OCI-LY1 (cell line): ENCODE measurements around the gene FAF1.

Experiments
- EZH2 ChIP-seq: fragments of 200-600 bp; sonication (generic), shearing (Covaris generic); IDR thresholded peaks from 2 replicates; pipeline ENCODE4 v1.8.0; 2017; ENCODE audit warnings: borderline replicate concordance, mixed run types, mild to moderate bottlenecking, antibody characterized with exemption, low read length, moderate library complexity, mixed read lengths
- TF ChIP-seq, protein P1 (sequence below): fragments of 200-600 bp; sonication (generic), shearing (Covaris generic); IDR thresholded peaks from 2 replicates; pipeline ENCODE4 v1.5.1; 2017; ENCODE audit warnings: mild to moderate bottlenecking, antibody characterized with exemption, low read length, moderate library complexity, mixed read lengths

GRCh38 chr1:50808296-50808695, 151.8 kb downstream of the FAF1 start:
- no peak for TF ChIP-seq EZH2
- TF ChIP-seq, protein P1, sequence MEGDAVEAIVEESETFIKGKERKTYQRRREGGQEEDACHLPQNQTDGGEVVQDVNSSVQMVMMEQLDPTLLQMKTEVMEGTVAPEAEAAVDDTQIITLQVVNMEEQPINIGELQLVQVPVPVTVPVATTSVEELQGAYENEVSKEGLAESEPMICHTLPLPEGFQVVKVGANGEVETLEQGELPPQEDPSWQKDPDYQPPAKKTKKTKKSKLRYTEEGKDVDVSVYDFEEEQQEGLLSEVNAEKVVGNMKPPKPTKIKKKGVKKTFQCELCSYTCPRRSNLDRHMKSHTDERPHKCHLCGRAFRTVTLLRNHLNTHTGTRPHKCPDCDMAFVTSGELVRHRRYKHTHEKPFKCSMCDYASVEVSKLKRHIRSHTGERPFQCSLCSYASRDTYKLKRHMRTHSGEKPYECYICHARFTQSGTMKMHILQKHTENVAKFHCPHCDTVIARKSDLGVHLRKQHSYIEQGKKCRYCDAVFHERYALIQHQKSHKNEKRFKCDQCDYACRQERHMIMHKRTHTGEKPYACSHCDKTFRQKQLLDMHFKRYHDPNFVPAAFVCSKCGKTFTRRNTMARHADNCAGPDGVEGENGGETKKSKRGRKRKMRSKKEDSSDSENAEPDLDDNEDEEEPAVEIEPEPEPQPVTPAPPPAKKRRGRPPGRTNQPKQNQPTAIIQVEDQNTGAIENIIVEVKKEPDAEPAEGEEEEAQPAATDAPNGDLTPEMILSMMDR, result no peak
